H1 (cell line): ENCODE results near the gene PVR. TPM values are rescaled to one million over a fixed set of nuclear protein-coding genes. Genes with fewer than 3 reads are reported as not detected.

Experiments
- CTCF ChIA-PET: fragments of 300-600 bp; sonication (Branson Sonifier 250); formaldehyde crosslinking; loops from one replicate; lab custom pipeline; 2021; ENCODE audit not compliant: partially characterized antibody; lab: Charles Lee
- POLR2A ChIA-PET: fragments of 300-600 bp; sonication (Branson Sonifier 250); formaldehyde crosslinking; loops from one replicate; lab custom pipeline; 2021; ENCODE audit warnings: inconsistent platforms; ENCODE audit not compliant: partially characterized antibody; lab: Charles Lee
- DNase-seq, 2 experiments: peaks; one replicate each; pipeline versions ENCODE4 v3.0.0 to v3.0.0-alpha.2; 2010 to 2022; ENCODE audit warnings: low spot score in 2 of 2, low read depth in 1 of 2, mixed read lengths in 1 of 2
- FAIRE-seq: peaks from 2 replicates; lab custom pipeline; 2011; peaks lifted over from hg19 to GRCh38; lab: Jason Lieb, UNC
- H2AFZ ChIP-seq: 2 replicates; pipeline ENCODE4 v1.8.1; 2012; ENCODE audit warnings: low read length, inconsistent platforms
- H2AK5ac ChIP-seq: 2 replicates; pipeline ENCODE4 v1.6.1; 2013; ENCODE audit warnings: low read depth, low read length
- H2BK120ac ChIP-seq: replicated peaks from 2 replicates; pipeline ENCODE3; 2013; ENCODE audit warnings: low read depth, low read length, inconsistent platforms
- H2BK12ac ChIP-seq: 2 replicates; pipeline ENCODE4 v1.6.1; 2013; ENCODE audit warnings: low read depth, low read length
- H2BK15ac ChIP-seq: 2 replicates; pipeline ENCODE4 v1.6.1; 2013; ENCODE audit warnings: low read length
- H2BK20ac ChIP-seq: 2 replicates; pipeline ENCODE4 v1.6.1; 2013; ENCODE audit warnings: low read length
- H2BK5ac ChIP-seq: 2 replicates; pipeline ENCODE4 v1.6.1; 2013; ENCODE audit warnings: low read depth, low read length
- H3K14ac ChIP-seq: 2 replicates; pipeline ENCODE4 v1.6.1; 2013; ENCODE audit warnings: inconsistent platforms; ENCODE audit not compliant: insufficient read length
- H3K18ac ChIP-seq: 2 replicates; pipeline ENCODE4 v1.6.1; 2013; ENCODE audit warnings: low read length; ENCODE audit errors: extremely low read depth
- H3K23ac ChIP-seq: 2 replicates; pipeline ENCODE4 v1.6.1; 2013; ENCODE audit warnings: inconsistent platforms; ENCODE audit not compliant: insufficient read length
- H3K23me2 ChIP-seq: 2 replicates; pipeline ENCODE4 v1.6.1; 2013; ENCODE audit warnings: low read depth, low read length
- H3K27ac ChIP-seq: 2 replicates; pipeline ENCODE4 v1.6.1; 2011; ENCODE audit warnings: low read depth, low read length, inconsistent platforms
- H3K27me3 ChIP-seq, 4 experiments: replicated peaks in 1 of 4; 1 replicate in 1 of 4; 2 replicates in 3 of 4; pipeline versions ENCODE4 v1.6.1 to v1.8.1; 2011 to 2013; ENCODE audit warnings: low read length in 3 of 4, mild to moderate bottlenecking in 3 of 4, inconsistent platforms in 2 of 4, mixed read lengths in 2 of 4, moderate library complexity in 1 of 4; ENCODE audit not compliant: control insufficient read depth in 3 of 4, insufficient read depth in 3 of 4; ENCODE audit errors: extremely low read depth in 1 of 4
- H3K36me3 ChIP-seq, 4 experiments: 2 replicates each; pipeline versions ENCODE4 v1.6.1 to v1.8.1; 2011 to 2013; ENCODE audit warnings: mild to moderate bottlenecking in 4 of 4, low read length in 3 of 4, moderate library complexity in 2 of 4, control low read depth in 1 of 4, inconsistent platforms in 1 of 4; ENCODE audit not compliant: insufficient read depth in 4 of 4, control insufficient read depth in 2 of 4
- H3K4ac ChIP-seq: replicated peaks from 2 replicates; pipeline ENCODE3; 2013; ENCODE audit warnings: low read length, low read depth, mixed read lengths, inconsistent platforms; ENCODE audit not compliant: insufficient read length
- H3K4me1 ChIP-seq, 4 experiments: replicated peaks in 1 of 4; 1 replicate in 1 of 4; 2 replicates in 3 of 4; pipeline versions ENCODE4 v1.6.1 to v1.8.1; 2011 to 2013; ENCODE audit warnings: low read length in 3 of 4, inconsistent platforms in 2 of 4, mixed read lengths in 1 of 4; ENCODE audit not compliant: insufficient read depth in 4 of 4, control insufficient read depth in 3 of 4
- H3K4me2 ChIP-seq, 2 experiments: 2 replicates each; pipeline versions ENCODE4 v1.6.1 to v1.8.1; 2011 to 2013; ENCODE audit warnings: low read depth in 2 of 2, low read length in 2 of 2, control low read depth in 1 of 2, inconsistent platforms in 1 of 2, mild to moderate bottlenecking in 1 of 2; ENCODE audit not compliant: insufficient read depth in 1 of 2
- H3K4me3 ChIP-seq, 4 experiments: fragments of 200-600, 300-600 bp in 1 of 4; sonication (generic), shearing (Covaris generic), sonication (Bioruptor Twin) in 1 of 4; 2 replicates each; pipeline versions ENCODE4 v1.5.1 to v1.8.1; 2011 to 2016; ENCODE audit warnings: low read length in 4 of 4, low read depth in 3 of 4, control low read depth in 2 of 4, inconsistent platforms in 2 of 4, mild to moderate bottlenecking in 2 of 4, mixed read lengths in 1 of 4, moderate library complexity in 1 of 4; ENCODE audit not compliant: insufficient read depth in 2 of 4; ENCODE audit errors: extremely low read depth in 1 of 4
- H3K56ac ChIP-seq: replicated peaks from 2 replicates; pipeline ENCODE3; 2013; ENCODE audit warnings: low read depth, mild to moderate bottlenecking, mixed read lengths, low read length, inconsistent platforms; ENCODE audit not compliant: insufficient read length
- H3K79me1 ChIP-seq: 2 replicates; pipeline ENCODE4 v1.6.1; 2013; ENCODE audit warnings: low read depth, low read length, control low read depth
- H3K79me2 ChIP-seq, 2 experiments: 2 replicates each; pipeline versions ENCODE4 v1.6.1 to v1.8.1; 2012 to 2013; ENCODE audit warnings: low read length in 2 of 2, mild to moderate bottlenecking in 2 of 2, inconsistent platforms in 1 of 2; ENCODE audit not compliant: insufficient read depth in 2 of 2, control insufficient read depth in 1 of 2
- H3K9ac ChIP-seq, 4 experiments: replicated peaks in 1 of 4; 1 replicate in 1 of 4; 2 replicates in 3 of 4; pipeline versions ENCODE4 v1.6.1 to v1.8.1; 2011 to 2013; ENCODE audit warnings: low read depth in 3 of 4, low read length in 3 of 4, control low read depth in 2 of 4, mild to moderate bottlenecking in 2 of 4, moderate library complexity in 2 of 4, inconsistent platforms in 1 of 4; ENCODE audit errors: extremely low read depth in 1 of 4
- H3K9me3 ChIP-seq, 2 experiments: 2 replicates each; pipeline versions ENCODE4 v1.6.1 to v1.8.1; 2012 to 2013; ENCODE audit warnings: mild to moderate bottlenecking in 2 of 2, moderate library complexity in 2 of 2, control low read depth in 1 of 2, inconsistent platforms in 1 of 2, low read depth in 1 of 2, low read length in 1 of 2, mixed read lengths in 1 of 2; ENCODE audit not compliant: insufficient read depth in 2 of 2
- H4K20me1 ChIP-seq, 2 experiments: replicated peaks in 1 of 2; 2 replicates each; pipeline versions ENCODE3 to v1.8.1; 2011 to 2013; ENCODE audit warnings: inconsistent platforms in 2 of 2, low read length in 2 of 2, mild to moderate bottlenecking in 1 of 2; ENCODE audit not compliant: insufficient read depth in 2 of 2, control insufficient read depth in 1 of 2
- H4K5ac ChIP-seq: 2 replicates; pipeline ENCODE4 v1.6.1; 2013; ENCODE audit warnings: low read length, low read depth, mixed read lengths, inconsistent platforms; ENCODE audit not compliant: insufficient read length
- H4K8ac ChIP-seq: 2 replicates; pipeline ENCODE4 v1.8.0; 2013; ENCODE audit warnings: mild to moderate bottlenecking, moderate library complexity, low read length, inconsistent platforms; ENCODE audit not compliant: insufficient read depth; ENCODE audit errors: extremely low read depth
- H4K91ac ChIP-seq: replicated peaks from 2 replicates; pipeline ENCODE3; 2013; ENCODE audit warnings: low read length, mixed read lengths, inconsistent platforms; ENCODE audit not compliant: insufficient read length
- CREB1 ChIP-seq: IDR thresholded peaks from 2 replicates; pipeline ENCODE4 v1.6.1; 2012; ENCODE audit warnings: inconsistent platforms
- CTCF ChIP-seq, 3 experiments: IDR thresholded peaks; 1 replicate in 2 of 3; 2 replicates in 1 of 3; pipeline versions ENCODE4 v1.5.1 to v1.6.1; 2011; ENCODE audit warnings: low read length in 3 of 3, mild to moderate bottlenecking in 3 of 3, inconsistent platforms in 2 of 3, low read depth in 1 of 3, moderate library complexity in 1 of 3; ENCODE audit not compliant: insufficient read depth in 1 of 3; ENCODE audit errors: control extremely low read depth in 1 of 3
- E2F6 ChIP-seq: IDR thresholded peaks from 2 replicates; pipeline ENCODE4 v1.6.1; 2012; ENCODE audit warnings: inconsistent platforms
- HDAC6 ChIP-seq: IDR thresholded peaks from one replicate; pipeline ENCODE4 v1.7.1; 2012; ENCODE audit warnings: low read depth, mild to moderate bottlenecking, inconsistent platforms, low read length, moderate library complexity
- KDM5A ChIP-seq: fragments of 200-600 bp; IDR thresholded peaks from 2 replicates; pipeline ENCODE4 v1.7.1; 2012; ENCODE audit warnings: mild to moderate bottlenecking, low read length, inconsistent platforms, mixed read lengths
- RAD21 ChIP-seq, 2 experiments: IDR thresholded peaks in 1 of 2; conservative IDR thresholded peaks in 1 of 2; 2 replicates each; pipeline ENCODE4 v1.6.1; 2011; ENCODE audit warnings: low read depth in 2 of 2, low read length in 2 of 2, improper control_type of control experiment in 1 of 2, inconsistent platforms in 1 of 2, mild to moderate bottlenecking in 1 of 2, moderate library complexity in 1 of 2
- TEAD4 ChIP-seq: IDR thresholded peaks from 2 replicates; pipeline ENCODE4 v1.6.1; 2012; ENCODE audit warnings: low read depth, low read length, inconsistent platforms, mixed read lengths
- YY1 ChIP-seq: IDR thresholded peaks from 2 replicates; pipeline ENCODE4 v1.6.1; 2011; ENCODE audit warnings: low read depth, mild to moderate bottlenecking, low read length
- ZNF274 ChIP-seq: IDR thresholded peaks from 2 replicates; pipeline ENCODE4 v1.7.0; 2012; ENCODE audit warnings: low read length, borderline replicate concordance; ENCODE audit errors: extremely low read depth
- WGBS, 2 experiments: shearing (Covaris generic) in 1 of 2; methylation state at CpG; one replicate each; pipeline versions ENCODE4 v1.1.6 to v1.1.7; 2013 to 2015; ENCODE audit warnings: low lambda C conversion rate in 2 of 2, mixed read lengths in 2 of 2, inconsistent platforms in 1 of 2, low coverage in 1 of 2, missing lambda C conversion rate in 1 of 2; ENCODE audit not compliant: insufficient replicate concordance in 2 of 2, insufficient coverage in 1 of 2, insufficient read length in 1 of 2; ENCODE audit errors: extremely low coverage in 1 of 2, missing lambda C conversion rate in 1 of 2; 5-methylcytosine and 5-hydroxymethylcytosine counted together
- polyA plus RNA-seq, 7 experiments: library from polyadenylated mRNA; depleted of rRNA in 3 of 7; stranded (reverse) in 5 of 7; unstranded in 2 of 7; fragments of >200 nt in 5 of 7; fragments of 200-250 nt in 2 of 7; gene quantifications; 1 replicate in 5 of 7; 2 replicates in 1 of 7; 4 replicates in 1 of 7; pipeline versions ENCODE4 v1.2.1 to v1.2.3, GENCODE V29; 2011 to 2013; ENCODE audit warnings: missing spikeins in 2 of 7, mixed read lengths in 2 of 7
- total RNA-seq: library from RNA; stranded (reverse); fragmentation: NEBNext Ultra II Directional; extraction: Animal tissue kit (Norgen Biotek cat#: 25700); gene quantifications from 2 replicates; pipeline ENCODE4 v1.2.1, GENCODE V29; 2021

PVR gene
- total and polyA plus RNA-seq, 2 of the 8 experiments (the other 6 are each of a cell fraction or from before 2014, with no cell fraction given) = 13.3 to 14.8 TPM

- Histone ChIP-seq H3K23ac (no peak overlapping the region), H4K20me1 (no peaks in the 10 kb centered on the region), H2BK12ac (no peak overlapping the region), H2AFZ (no peak overlapping the region), H3K9ac (no peak overlapping the region), H3K18ac (no peak overlapping the region), H2BK5ac (no peak overlapping the region), H3K79me1 (no peaks in the 10 kb centered on the region), H3K4me2 (no peak overlapping the region), H4K5ac (no peak overlapping the region), H2AK5ac (no peak overlapping the region), H3K79me2 (no peaks in the 10 kb centered on the region), H4K8ac (no peak overlapping the region), H3K56ac (no peak overlapping the region), H4K91ac (no peak overlapping the region), H2BK20ac (no peak overlapping the region), H3K4ac (no peak overlapping the region), H3K4me3 (no peak overlapping the region), H3K14ac (no peak overlapping the region), H3K36me3 (peaks cover 4 to 26% (median 13%) of the 10 kb centered on the region in 4 experiments; a peak in 5 of 8 replicates), H3K27ac (no peak overlapping the region), H3K27me3 (no peaks in the 10 kb centered on the region), H3K9me3 (no peaks in the 10 kb centered on the region), H2BK15ac (no peak overlapping the region), H3K23me2 (no peaks in the 10 kb centered on the region), H3K4me1 (no peaks in the 10 kb centered on the region; a peak in 2 of 7 replicates), H2BK120ac (no peak overlapping the region)
- CTCF ChIA-PET = interaction anchor here (1.0 to 13.3 kb wide), 16 partner anchors 9 to 142 kb away, joined by 3 to 126 read pairs (median 5); no protein-coding TSS in a partner anchor
- WGBS, 2 experiments = 93% methylated on average over 7 of the region's 7 CpGs; no CpG with 5 or more reads in 1 of the 2 experiments
- no peak for DNase-seq
- FAIRE-seq = no peak
- POLR2A ChIA-PET = interaction anchor here (0.8 to 2.2 kb wide), 4 partner anchors 10 to 188 kb away, joined by 3 to 5 read pairs (median 4); no protein-coding TSS in a partner anchor
- TF ChIP-seq TEAD4 (no peak), CREB1 (no peak), RAD21 (IDR thresholded peaks at IDR 0.05 in 1 of 2, conservative IDR thresholded peaks at IDR 0.05 in 1 of 2; ENCODE audit: low read depth in 2 of 2, low read length in 2 of 2) (no peak), KDM5A (no peak), YY1 (no peak), CTCF (IDR thresholded peaks at IDR 0.05; ENCODE audit: control extremely low read depth in 1 of 3, insufficient read depth in 1 of 3, low read depth in 1 of 3, low read length in 3 of 3) (no peak), E2F6 (no peak), HDAC6 (no peak), ZNF274 (no peak)
These were observed 19.1 kb downstream of the PVR start for GRCh38 chr19:44662691-44663385.
